HG03280 (cell line): Measurements from ENCODE around the gene GGACT.
"Not testable (repeated sequence)": the region's sequence is repeated elsewhere in the genome, so short reads cannot be mapped to it uniquely, and the experiment has no call there.

ENCODE experiments used
- ATAC-seq: cut with Tn5 transposase; IDR thresholded peaks from one replicate; pipeline ENCODE4 v1.9.1; 2021; ENCODE audit warnings: mild to moderate bottlenecking, moderate library complexity; ENCODE audit not compliant: unreplicated experiment

The GGACT gene

GRCh38 chr13:100588331-100589177 is at the start of gene GGACT:
Gene GGACT, minus strand, starts transcription at chr13:100588789. Its CDS starts 56,198 bp downstream, at chr13:100532591.
- ATAC-seq = peak; percentile 98

- no peak for ATAC-seq
Observed at GRCh38 chr13:100637796-100638195, 49.2 kb upstream of the GGACT start.

DNA sequence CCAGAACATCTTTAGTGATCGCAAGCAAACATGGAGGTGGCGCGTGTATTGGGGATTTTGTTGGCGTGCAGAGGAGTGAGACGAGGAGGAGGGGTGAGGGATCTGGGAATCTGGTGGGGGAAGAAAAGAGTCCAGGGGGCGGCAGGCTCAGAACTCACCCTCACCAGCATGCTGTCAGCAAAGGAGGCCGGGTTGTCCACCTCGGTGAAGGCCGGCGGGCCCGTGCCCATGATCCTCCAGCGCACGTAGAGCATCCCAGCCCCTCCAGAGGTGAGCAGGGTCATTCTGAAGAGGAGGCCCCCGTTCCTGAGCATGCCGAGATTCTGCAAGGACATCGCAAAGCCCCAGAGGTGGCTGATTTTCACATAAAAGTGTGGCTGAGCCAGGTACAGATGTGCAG is 48.8 kb upstream of the GGACT start:
- ATAC-seq = no peak

DNA sequence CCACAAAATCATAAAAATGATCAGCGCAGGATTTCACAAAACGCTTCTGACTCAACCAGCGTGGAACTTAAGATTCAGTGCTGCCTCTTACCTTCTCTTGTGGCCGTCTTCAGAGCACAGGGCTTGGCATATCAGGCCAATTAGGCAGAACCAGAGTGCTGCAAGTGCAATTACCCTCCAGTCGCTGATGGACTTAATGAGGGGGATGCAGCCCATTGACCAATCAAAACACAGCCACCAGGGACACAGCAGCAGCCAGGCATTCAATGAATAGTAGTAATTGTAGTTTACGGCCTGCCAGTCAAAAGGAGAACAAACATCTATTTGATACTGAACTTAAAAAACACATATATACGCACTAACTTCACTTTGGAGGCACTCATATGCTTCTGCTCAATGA is 47.9 kb upstream of the GGACT start:
- no peak for ATAC-seq

GRCh38 chr13:100636004-100636403 is 47.4 kb upstream of the GGACT start:
- no peak for ATAC-seq

DNA sequence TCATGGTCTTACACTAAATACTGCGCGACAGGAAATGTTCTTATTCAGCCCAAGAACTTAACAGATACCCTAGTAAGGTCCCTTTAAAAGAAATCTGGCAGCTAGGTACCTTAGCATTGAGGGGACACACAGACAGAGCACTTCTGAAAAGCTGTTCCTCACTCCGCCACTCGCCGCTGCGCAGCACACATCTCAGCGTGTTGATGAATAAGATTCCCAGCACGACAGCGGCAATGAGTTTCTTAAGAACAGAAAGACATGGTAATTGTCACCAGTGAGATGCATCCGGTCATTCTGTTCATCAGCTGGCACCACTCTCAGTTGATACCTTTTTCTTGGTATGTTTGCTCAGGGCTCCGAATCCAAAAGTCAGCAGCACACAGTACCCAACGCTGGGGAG is 46.1 kb upstream of the GGACT start:
- no peak for ATAC-seq

- no peak for ATAC-seq
Observed at GRCh38 chr13:100633461-100633860, 44.9 kb upstream of the GGACT start.

DNA sequence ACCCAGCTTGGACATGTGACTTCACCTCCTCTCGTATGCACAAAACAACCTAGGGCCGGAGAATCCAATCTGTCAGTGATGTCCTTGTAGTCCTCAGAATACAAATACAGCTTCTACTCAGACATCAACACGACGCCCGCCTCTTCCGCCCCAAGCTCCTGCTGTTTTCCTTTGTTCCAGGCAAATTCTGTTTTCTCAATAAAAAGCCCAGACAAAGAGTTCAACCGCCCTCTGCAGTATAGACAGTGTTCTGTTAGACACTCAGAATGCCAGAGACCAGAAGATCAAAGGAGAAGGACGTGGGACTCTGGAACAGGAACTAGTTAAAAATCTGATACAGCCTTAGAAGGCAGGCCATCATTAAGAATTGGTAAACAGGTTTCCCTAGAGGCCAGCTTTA is 42.0 kb upstream of the GGACT start:
- no peak for ATAC-seq

DNA sequence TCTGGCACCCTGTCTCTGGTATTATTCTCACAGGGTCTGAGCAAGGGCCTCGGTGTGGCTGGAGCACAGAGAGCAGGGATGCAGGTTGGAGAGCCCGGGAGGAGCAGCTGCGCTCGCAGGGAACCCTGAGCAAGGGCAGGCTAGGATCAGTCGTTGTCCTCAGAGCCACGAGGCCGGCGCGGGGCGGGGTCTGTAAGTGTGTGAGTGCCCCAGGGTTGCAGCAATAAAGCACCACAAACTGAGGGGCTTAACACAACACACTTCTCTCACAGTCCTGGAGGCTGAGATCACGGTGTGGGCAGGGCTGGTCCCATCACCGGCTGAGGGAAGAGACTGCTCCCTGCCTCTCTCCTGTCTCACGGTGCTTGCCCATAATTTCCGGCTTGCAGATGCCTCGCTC is 38.5 kb upstream of the GGACT start:
- no peak for ATAC-seq

DNA sequence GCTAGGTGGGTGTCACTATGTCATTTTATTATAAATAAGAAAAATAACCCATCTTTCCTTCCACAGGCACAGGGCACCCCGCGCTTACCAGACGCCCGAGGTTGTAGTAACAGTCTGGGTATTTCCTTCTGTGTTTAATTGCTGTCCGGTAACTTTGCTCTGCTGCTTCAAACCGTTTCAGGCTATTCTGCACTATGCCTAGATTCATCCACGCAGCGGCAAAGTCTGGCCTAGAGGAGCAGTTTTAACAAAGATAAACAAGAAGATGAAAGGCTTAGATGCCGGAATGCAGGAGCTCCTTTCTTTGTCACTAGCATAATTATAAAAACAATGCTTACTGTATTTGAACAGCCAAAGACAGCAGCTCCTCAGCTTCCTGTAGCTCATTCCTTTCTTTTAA is 36.9 kb upstream of the GGACT start:
- ATAC-seq = no peak

- no peak for ATAC-seq
Observed at GRCh38 chr13:100620792-100621191, 32.2 kb upstream of the GGACT start.

- ATAC-seq = no peak
Observed at GRCh38 chr13:100619940-100620339, 31.4 kb upstream of the GGACT start.

DNA sequence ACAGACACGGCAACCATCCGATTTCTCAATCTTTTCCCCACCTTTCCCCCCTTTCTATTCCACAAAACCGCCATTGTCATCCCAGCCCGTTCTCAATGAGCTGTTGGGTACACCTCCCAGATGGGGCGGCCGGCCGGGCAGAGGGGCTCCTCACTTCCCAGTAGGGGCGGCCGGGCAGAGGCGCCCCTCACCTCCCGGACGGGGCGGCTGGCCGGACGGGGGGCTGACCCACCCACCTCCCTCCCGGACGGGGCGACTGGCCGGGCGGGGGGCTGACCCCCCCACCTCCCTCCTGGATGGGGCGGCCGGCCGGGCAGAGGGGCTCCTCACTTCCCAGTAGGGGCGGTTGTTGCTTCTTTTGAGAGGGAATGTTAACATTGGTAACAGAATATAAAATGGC is 30.3 kb upstream of the GGACT start:
- not testable (repeated sequence) for ATAC-seq

DNA sequence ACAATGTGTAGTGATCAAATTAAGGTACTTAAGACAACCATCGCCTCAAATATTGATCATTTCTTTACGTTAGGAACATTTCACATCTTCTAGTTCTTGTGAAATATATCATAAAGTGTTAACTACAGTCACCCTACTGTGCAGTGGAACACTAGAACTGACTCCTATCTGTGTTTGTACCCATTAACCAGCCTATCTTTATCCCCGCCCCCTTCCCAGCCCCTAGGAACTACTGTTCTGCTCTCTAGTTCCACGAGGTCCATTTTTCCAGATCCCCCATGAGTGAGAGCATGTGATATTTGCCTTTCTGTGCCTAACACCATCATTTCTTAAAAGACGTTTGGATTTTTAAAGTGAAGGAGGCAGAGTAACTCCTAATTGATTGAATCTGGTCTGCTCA is 24.4 kb upstream of the GGACT start:
- no peak for ATAC-seq

DNA sequence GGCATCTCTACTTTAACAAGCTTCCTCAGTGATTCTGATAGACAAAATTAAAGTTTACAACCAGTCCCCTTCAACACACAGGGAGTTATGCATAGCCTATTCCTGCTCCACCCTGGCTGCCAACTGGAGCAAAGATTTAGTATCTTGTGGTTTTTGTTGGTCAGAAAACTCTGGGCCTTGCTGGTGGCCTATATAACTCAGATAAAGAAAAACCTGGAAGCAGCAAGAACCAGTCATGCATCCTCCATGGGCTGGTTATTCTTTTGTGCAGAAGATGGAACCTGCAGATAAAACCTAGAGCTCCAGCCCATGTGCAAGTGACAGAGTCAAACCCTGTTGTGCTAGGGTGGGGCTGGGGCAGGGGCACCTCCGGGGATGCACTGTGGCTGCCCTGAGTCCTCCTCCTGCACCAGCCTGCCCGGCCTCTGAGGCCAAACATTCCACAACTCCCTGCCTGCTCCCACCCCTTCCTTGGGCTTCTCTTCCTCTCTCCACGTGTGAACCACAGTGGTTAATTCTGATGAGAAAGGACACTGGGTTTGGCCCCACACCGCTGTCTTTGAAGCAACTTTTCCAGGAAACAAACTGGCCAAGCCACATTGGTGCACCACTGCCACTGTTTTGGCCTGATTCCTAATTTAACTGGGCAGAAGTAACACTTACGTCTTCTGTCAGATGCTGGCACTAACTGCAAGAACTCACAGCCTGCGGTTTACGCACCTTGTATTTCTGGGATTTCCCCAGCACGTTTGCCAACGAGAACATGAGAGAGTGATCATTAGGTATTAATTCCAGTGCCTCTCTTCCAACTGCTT is 23.3 kb upstream of the GGACT start:
- ATAC-seq = no peak

GRCh38 chr13:100610391-100611347 is 22.1 kb upstream of the GGACT start:
- ATAC-seq = peak; percentile 48

DNA sequence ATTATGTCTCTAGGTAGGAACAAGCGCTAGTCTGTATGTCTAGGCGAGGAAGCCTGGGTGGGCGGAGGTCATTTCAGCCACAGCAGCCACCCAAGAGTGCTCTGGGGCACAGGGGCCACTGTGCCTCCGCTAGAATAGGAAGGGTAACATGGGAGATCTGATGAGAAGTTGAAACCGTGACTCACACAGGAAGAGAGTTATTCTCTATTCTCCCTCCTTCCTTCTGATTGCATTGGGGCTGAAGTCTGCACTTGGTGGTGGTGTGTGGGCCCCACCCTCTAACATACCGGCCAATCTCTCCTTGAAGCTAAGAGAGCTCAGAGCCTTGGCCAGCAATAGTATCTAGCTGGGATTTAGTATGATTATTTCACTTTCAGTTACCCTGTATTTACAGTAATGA is 20.3 kb upstream of the GGACT start:
- ATAC-seq = peak; percentile 83

- ATAC-seq = no peak
Observed at GRCh38 chr13:100608489-100608888, 19.9 kb upstream of the GGACT start.

DNA sequence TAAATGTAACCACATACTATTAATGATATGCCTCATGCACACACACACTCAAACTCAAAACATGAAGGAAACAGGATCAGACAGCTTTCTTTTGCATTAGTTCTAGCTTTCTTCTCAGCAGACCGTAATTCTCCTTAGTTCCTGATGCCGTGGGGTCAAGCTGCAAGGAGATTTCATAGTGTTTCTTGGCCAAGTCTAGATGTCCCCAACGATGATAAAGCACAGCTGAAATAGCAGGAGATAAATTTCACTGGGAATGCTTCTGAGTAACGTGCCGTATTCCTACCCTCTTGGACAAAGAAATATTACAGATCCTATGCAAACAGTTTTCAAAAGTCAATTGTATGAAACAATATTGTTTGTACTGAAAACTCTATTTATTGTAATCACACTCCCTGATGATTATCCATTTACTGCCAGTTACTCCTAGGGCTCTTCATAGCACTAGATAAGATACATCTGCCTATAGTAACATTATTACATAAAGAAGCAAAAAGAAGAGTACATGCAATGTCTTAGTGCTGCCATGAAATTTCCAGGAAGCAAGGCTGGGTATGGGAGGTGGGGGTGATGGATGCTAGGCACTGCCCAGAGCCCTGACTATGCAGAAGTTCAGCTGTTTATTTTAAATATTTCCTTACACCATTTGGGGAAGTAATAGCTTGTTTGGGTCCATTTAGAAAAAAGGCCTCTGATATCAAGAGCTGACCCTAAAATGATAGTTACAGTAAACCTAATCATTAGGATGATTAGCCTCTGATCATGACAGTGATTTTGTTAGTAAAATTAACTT is 16.5 kb upstream of the GGACT start:
- ATAC-seq = no peak

DNA sequence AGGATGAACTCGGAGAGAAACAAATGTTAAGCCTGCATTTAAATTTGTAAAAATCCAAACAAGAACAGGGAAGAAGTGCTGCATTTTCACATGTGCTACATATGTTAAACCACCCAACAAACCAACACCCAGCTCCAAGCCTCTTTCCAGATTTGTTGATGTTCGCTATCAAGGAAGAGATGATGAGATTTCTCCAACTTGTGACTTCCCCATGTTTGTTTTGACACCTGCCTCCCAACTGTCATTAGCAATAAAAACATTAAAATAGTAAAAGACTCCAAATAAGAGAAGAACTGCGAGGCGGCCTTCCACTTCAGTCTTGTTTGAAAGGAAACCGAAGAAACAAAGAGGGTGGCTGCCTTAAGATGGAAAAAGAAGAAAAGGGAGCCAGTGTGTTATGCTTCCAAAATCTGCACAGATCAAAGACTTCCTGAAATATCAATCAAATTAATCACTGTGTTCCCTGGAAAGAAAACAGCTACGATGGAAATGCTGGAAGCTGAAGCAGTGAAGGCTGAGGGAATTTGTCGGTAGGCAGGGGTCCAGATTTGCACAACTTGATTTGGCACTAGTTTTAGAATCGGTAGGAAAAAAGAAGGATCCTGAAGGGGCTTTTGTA is 14.0 kb upstream of the GGACT start:
- ATAC-seq = no peak
